Lower leg skin (tissue), 3 donors: Measurements from ENCODE around the gene FTO.

Source experiments
- CTCF ChIP-seq, 3 donors: fragments of 450-650 bp; IDR thresholded peaks; one replicate each; pipeline ENCODE4 v1.5.1; 2016; ENCODE audit warnings: antibody characterized with exemption in 3 of 3, mild to moderate bottlenecking in 3 of 3, moderate library complexity in 2 of 3
- POLR2A ChIP-seq, 2 donors: fragments of 450-650 bp; IDR thresholded peaks; one replicate each; pipeline ENCODE4 v1.6.1; 2016 to 2017; ENCODE audit warnings: antibody characterized with exemption in 2 of 2, mild to moderate bottlenecking in 1 of 2, moderate library complexity in 1 of 2

GRCh38 chr16:53809088-53809932 lies 105.4 kb downstream of the FTO start:
- TF ChIP-seq CTCF (IDR thresholded peaks at IDR 0.05) (no peak), POLR2A (IDR thresholded peaks at IDR 0.05) (no peak)
